Astrocyte of the spinal cord (primary cell): ENCODE measurements around the gene BABAM2.
A peak's percentile ranks its signal among the peaks of the same experiment; 100 is the strongest.

Experiments used
- DNase-seq: peaks from one replicate; pipeline ENCODE4 v3.0.0; 2011; ENCODE audit warnings: low read depth, low spot score
- H3K4me3 ChIP-seq: 2 replicates; pipeline ENCODE4 v1.5.1; 2011; ENCODE audit warnings: low read depth, mild to moderate bottlenecking, low read length, moderate library complexity
- CTCF ChIP-seq: IDR thresholded peaks from 2 replicates; pipeline ENCODE4 v1.5.1; 2012; ENCODE audit warnings: low read depth, mild to moderate bottlenecking, low read length, inconsistent platforms
- in situ Hi-C: cut with HindIII; loops from 2 replicates; pipeline ENCODE4 v1.10.0; 2017; ENCODE audit warnings: low sequenced_read_pairs

Gene BABAM2

GRCh38 chr2:28287256-28287915 lies 396.9 kb downstream of the BABAM2 start:
- DNase-seq = no peak
- TF ChIP-seq CTCF = no peak
- in situ Hi-C loops = no loop called here
- H3K4me3 ChIP-seq = no peak overlapping the region

GRCh38 chr2:28288620-28289019 lies 398.1 kb downstream of the BABAM2 start:
- no peak for TF ChIP-seq CTCF

GRCh38 chr2:28291811-28292440 lies 401.4 kb downstream of the BABAM2 start:
- in situ Hi-C loops = no loop called here
- TF ChIP-seq CTCF = no peak
- H3K4me3 ChIP-seq = no peak overlapping the region
- DNase-seq = peak; percentile 76

More at GRCh38 chr2:28288620-28289019, 398.1 kb downstream of the BABAM2 start:
- no peak for DNase-seq
- no peak overlapping the region for H3K4me3 ChIP-seq
- in situ Hi-C loops = no loop called here

GRCh38 chr2:28292491-28292890 lies 402.0 kb downstream of the BABAM2 start:
- H3K4me3 ChIP-seq = no peak overlapping the region
- in situ Hi-C loops = no loop called here
- no peak for TF ChIP-seq CTCF
- DNase-seq = peak; percentile 72

GRCh38 chr2:28293416-28293815 lies 402.9 kb downstream of the BABAM2 start:
- TF ChIP-seq CTCF = no peak
- no peak for DNase-seq
- in situ Hi-C loops = no loop called here
- H3K4me3 ChIP-seq = no peak overlapping the region

- no peak overlapping the region for H3K4me3 ChIP-seq
- DNase-seq = no peak
- in situ Hi-C loops = no loop called here
- no peak for TF ChIP-seq CTCF
Measured at GRCh38 chr2:28294451-28294850, 403.9 kb downstream of the BABAM2 start.
